HepG2 (cell line): ENCODE measurements around the gene IQGAP2. TPM values are rescaled to one million over a fixed set of nuclear protein-coding genes. Genes with fewer than 3 reads are reported as not detected.
A peak's percentile ranks its signal among the peaks of the same experiment; 100 is the strongest.

Experiments used
- ATF7-NPFF ChIP-seq: sonication (generic); formaldehyde crosslinking; IDR thresholded peaks from 2 replicates; pipeline ENCODE4 v1.8.1; 2023; ENCODE audit warnings: mild to moderate bottlenecking, low read depth, missing genetic modification reagents, moderate library complexity
- CC2D1A ChIP-seq: sonication (generic); formaldehyde crosslinking; IDR thresholded peaks from 2 replicates; pipeline ENCODE4 v1.8.1; 2023; ENCODE audit warnings: mild to moderate bottlenecking, missing genetic modification reagents
- CEBPG ChIP-seq: IDR thresholded peaks from 2 replicates; pipeline ENCODE4 v1.6.1; 2016
- ELF3 ChIP-seq: IDR thresholded peaks from 2 replicates; pipeline ENCODE4 v1.6.1; 2016; ENCODE audit warnings: missing genetic modification reagents, missing compliant biosample characterization
- EP300 ChIP-seq, 3 experiments: sonication (generic) in 1 of 3; formaldehyde crosslinking in 1 of 3; IDR thresholded peaks; 2 replicates each; pipeline versions ENCODE4 v1.5.1 to v1.6.1; 2011 to 2020; ENCODE audit warnings: low read depth in 2 of 3, low read length in 2 of 3, borderline replicate concordance in 1 of 3, improper control_type of control experiment in 1 of 3, mild to moderate bottlenecking in 1 of 3, missing genetic modification reagents in 1 of 3, moderate library complexity in 1 of 3
- FOXA1 ChIP-seq, 2 experiments: fragments of 450-650 bp in 1 of 2; sonication (generic) in 1 of 2; formaldehyde crosslinking in 1 of 2; IDR thresholded peaks; 2 replicates each; pipeline versions ENCODE4 v1.4.0 to v1.6.1; 2016 to 2020; ENCODE audit warnings: missing genetic modification reagents in 1 of 2
- FOXC1 ChIP-seq: sonication (generic); formaldehyde crosslinking; IDR thresholded peaks from 2 replicates; pipeline ENCODE4 v1.8.0; 2022; ENCODE audit warnings: mild to moderate bottlenecking, missing genetic modification reagents, borderline replicate concordance
- KDM1A ChIP-seq: IDR thresholded peaks from 2 replicates; pipeline ENCODE4 v1.6.1; 2016; ENCODE audit warnings: missing compliant biosample characterization
- NFIB ChIP-seq: sonication (generic); formaldehyde crosslinking; IDR thresholded peaks from 2 replicates; pipeline ENCODE4 v1.9.0; 2021; ENCODE audit warnings: missing genetic modification reagents, mild to moderate bottlenecking, borderline replicate concordance
- NR3C1 ChIP-seq: sonication (generic); formaldehyde crosslinking; IDR thresholded peaks from 2 replicates; pipeline ENCODE4 v1.4.0; 2020; ENCODE audit warnings: missing genetic modification reagents
- PHB2 ChIP-seq: fragments of 450-650 bp; IDR thresholded peaks from 2 replicates; pipeline ENCODE4 v1.6.1; 2018; ENCODE audit not compliant: partially characterized antibody
- REST ChIP-seq, 2 experiments: IDR thresholded peaks; 2 replicates each; pipeline ENCODE4 v1.6.1; 2011 to 2012; ENCODE audit warnings: low read length in 2 of 2, borderline replicate concordance in 1 of 2, low read depth in 1 of 2, mild to moderate bottlenecking in 1 of 2, moderate library complexity in 1 of 2
- SMAD1 ChIP-seq: sonication (generic); formaldehyde crosslinking; IDR thresholded peaks from 2 replicates; pipeline ENCODE4 v1.4.0; 2020; ENCODE audit warnings: missing genetic modification reagents, low read depth, mild to moderate bottlenecking, borderline replicate concordance
- ZKSCAN1 ChIP-seq: fragments of 150-350 bp; IDR thresholded peaks from 2 replicates; pipeline ENCODE4 v1.6.1; 2014; ENCODE audit warnings: low read length
- ZKSCAN8 ChIP-seq: IDR thresholded peaks from 2 replicates; pipeline ENCODE4 v1.6.1; 2016; ENCODE audit warnings: borderline replicate concordance, missing genetic modification reagents, missing compliant biosample characterization
- ZNF17 ChIP-seq: sonication (generic); formaldehyde crosslinking; IDR thresholded peaks from 2 replicates; pipeline ENCODE4 v1.5.0; 2020; ENCODE audit warnings: mild to moderate bottlenecking, missing genetic modification reagents
- ZNF20 ChIP-seq: sonication (generic); formaldehyde crosslinking; IDR thresholded peaks from 2 replicates; pipeline ENCODE4 v1.4.0; 2020; ENCODE audit warnings: mild to moderate bottlenecking, moderate library complexity, missing genetic modification reagents
- ZNF335 ChIP-seq: sonication (generic); formaldehyde crosslinking; IDR thresholded peaks from 2 replicates; pipeline ENCODE4 v1.4.0; 2020; ENCODE audit warnings: missing genetic modification reagents
- ZNF598 ChIP-seq: sonication (generic); formaldehyde crosslinking; IDR thresholded peaks from 2 replicates; pipeline ENCODE4 v1.5.1; 2020; ENCODE audit warnings: mild to moderate bottlenecking, missing genetic modification reagents, borderline replicate concordance
- ZNF776 ChIP-seq: sonication (generic); formaldehyde crosslinking; IDR thresholded peaks from 2 replicates; pipeline ENCODE4 v1.4.0; 2020; ENCODE audit warnings: mild to moderate bottlenecking, missing genetic modification reagents
- ZSCAN20 ChIP-seq: sonication (generic); formaldehyde crosslinking; IDR thresholded peaks from 2 replicates; pipeline ENCODE4 v1.4.0; 2020; ENCODE audit warnings: missing genetic modification reagents, mild to moderate bottlenecking, borderline replicate concordance
- polyA plus RNA-seq, 8 experiments: library from polyadenylated mRNA; depleted of rRNA in 3 of 8; stranded (reverse) in 7 of 8; unstranded in 1 of 8; fragments of >200 nt; fragmentation: Illumina TruSeq in 4 of 8; extraction: Trizol in 4 of 8; gene quantifications; 2 replicates each; pipeline versions ENCODE4 v1.2.1 to v1.2.3, GENCODE V29; 2011 to 2016; ENCODE audit warnings: low read depth in 4 of 8, missing spikeins in 1 of 8, mixed read lengths in 1 of 8; ENCODE audit not compliant: insufficient read depth in 1 of 8
- total RNA-seq, 5 experiments: library from RNA; depleted of rRNA; stranded (reverse); fragments of >200 nt; fragmentation: Illumina TruSeq; extraction: Trizol; gene quantifications; 2 replicates each; pipeline ENCODE4 v1.2.3, GENCODE V29; 2016; ENCODE audit warnings: low read depth in 1 of 5
- TF ChIP-seq, protein P1 (sequence below): sonication (generic); formaldehyde crosslinking; IDR thresholded peaks from 2 replicates; pipeline ENCODE4 v1.5.0; 2020; ENCODE audit warnings: mild to moderate bottlenecking, missing genetic modification reagents
- TF ChIP-seq, protein P2 (sequence below): sonication (generic); formaldehyde crosslinking; IDR thresholded peaks from 2 replicates; pipeline ENCODE4 v1.4.0; 2020; ENCODE audit warnings: missing genetic modification reagents; ENCODE audit errors: not compliant biosample characterization

IQGAP2 gene
- total and polyA plus RNA-seq, 2 of the 13 experiments (the other 11 are each of a cell fraction or from before 2014, with no cell fraction given): 35.2 to 83.3 TPM

GRCh38 chr5:76755779-76756637, 352.9 kb downstream of the IQGAP2 start (continued):
- TF ChIP-seq ZNF20 (no peak), REST (IDR thresholded peaks at IDR 0.05; ENCODE audit: borderline replicate concordance in 1 of 2, low read depth in 1 of 2, low read length in 2 of 2) (peak in 1 of 2 experiments; percentile 51; a peak in 2 of 4 replicates), CC2D1A (no peak), FOXA1 (IDR thresholded peaks at IDR 0.05) (no peak), FOXA1 (CRISPR knock-in tag; IDR thresholded peaks at IDR 0.05) (no peak), EP300 (IDR thresholded peaks at IDR 0.05; ENCODE audit: low read depth in 2 of 2, low read length in 2 of 2) (no peak), EP300 (CRISPR knock-in tag; IDR thresholded peaks at IDR 0.05; ENCODE audit: borderline replicate concordance) (no peak), ELF3 (0 out of 2 replicates have a peak, but pooled peaks have one; percentile 9), ZKSCAN8 (CRISPR knock-in tag) (no peak), ZNF335 (CRISPR knock-in tag) (no peak; the same call in 1 of the 2 replicates), FOXC1 (no peak), NFIB (CRISPR knock-in tag) (no peak), ATF7-NPFF (CRISPR knock-in tag) (no peak), ZSCAN20 (no peak), NR3C1 (CRISPR knock-in tag) (no peak), ZKSCAN1 (no peak), ZNF17 (CRISPR knock-in tag) (no peak), ZNF598 (CRISPR knock-in tag) (no peak), PHB2 (no peak), SMAD1 (no peak), ZNF776 (CRISPR knock-in tag) (no peak), CEBPG (0 out of 2 replicates have a peak, but pooled peaks have one; percentile 16), KDM1A (CRISPR knock-in tag) (no peak)
- TF ChIP-seq, protein P1, sequence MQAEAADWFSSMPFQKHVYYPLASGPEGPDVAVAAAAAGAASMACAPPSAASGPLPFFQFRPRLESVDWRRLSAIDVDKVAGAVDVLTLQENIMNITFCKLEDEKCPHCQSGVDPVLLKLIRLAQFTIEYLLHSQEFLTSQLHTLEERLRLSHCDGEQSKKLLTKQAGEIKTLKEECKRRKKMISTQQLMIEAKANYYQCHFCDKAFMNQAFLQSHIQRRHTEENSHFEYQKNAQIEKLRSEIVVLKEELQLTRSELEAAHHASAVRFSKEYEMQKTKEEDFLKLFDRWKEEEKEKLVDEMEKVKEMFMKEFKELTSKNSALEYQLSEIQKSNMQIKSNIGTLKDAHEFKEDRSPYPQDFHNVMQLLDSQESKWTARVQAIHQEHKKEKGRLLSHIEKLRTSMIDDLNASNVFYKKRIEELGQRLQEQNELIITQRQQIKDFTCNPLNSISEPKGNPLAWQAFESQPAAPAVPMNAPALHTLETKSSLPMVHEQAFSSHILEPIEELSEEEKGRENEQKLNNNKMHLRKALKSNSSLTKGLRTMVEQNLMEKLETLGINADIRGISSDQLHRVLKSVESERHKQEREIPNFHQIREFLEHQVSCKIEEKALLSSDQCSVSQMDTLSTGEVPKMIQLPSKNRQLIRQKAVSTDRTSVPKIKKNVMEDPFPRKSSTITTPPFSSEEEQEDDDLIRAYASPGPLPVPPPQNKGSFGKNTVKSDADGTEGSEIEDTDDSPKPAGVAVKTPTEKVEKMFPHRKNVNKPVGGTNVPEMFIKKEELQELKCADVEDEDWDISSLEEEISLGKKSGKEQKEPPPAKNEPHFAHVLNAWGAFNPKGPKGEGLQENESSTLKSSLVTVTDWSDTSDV: no peak
- TF ChIP-seq, protein P2, sequence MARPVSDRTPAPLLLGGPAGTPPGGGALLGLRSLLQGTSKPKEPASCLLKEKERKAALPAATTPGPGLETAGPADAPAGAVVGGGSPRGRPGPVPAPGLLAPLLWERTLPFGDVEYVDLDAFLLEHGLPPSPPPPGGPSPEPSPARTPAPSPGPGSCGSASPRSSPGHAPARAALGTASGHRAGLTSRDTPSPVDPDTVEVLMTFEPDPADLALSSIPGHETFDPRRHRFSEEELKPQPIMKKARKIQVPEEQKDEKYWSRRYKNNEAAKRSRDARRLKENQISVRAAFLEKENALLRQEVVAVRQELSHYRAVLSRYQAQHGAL (CRISPR knock-in tag): no peak
